ENCODE data around the gene NUP214.

Gene NUP214

GRCh38 chr9:131120620-131121228 is 4.7 kb upstream of the NUP214 start:
- Mint-ChIP-seq H3K4me3 (no peak overlapping the region), H3K9me3 (no peaks in the 10 kb centered on the region), H3K27ac (no peak overlapping the region), H3K36me3 (ENCODE audit: low read depth) (peaks cover 3% of the 10 kb centered on the region), H3K4me1 (peaks cover 10% of the 10 kb centered on the region), H3K27me3 (peaks cover 7% of the 10 kb centered on the region)
- DNase-seq = no peak
- no peak for ATAC-seq

- no peak for DNase-seq
- ATAC-seq = no peak
- H3K27me3 Mint-ChIP-seq = peaks cover 7% of the 10 kb centered on the region
- no peak overlapping the region for H3K27ac Mint-ChIP-seq
- H3K9me3 Mint-ChIP-seq = no peaks in the 10 kb centered on the region
- H3K4me1 Mint-ChIP-seq = peaks cover 14% of the 10 kb centered on the region
- H3K4me3 Mint-ChIP-seq = no peak overlapping the region
- H3K36me3 Mint-ChIP-seq (ENCODE audit: low read depth) = peaks cover 7% of the 10 kb centered on the region
Measured at GRCh38 chr9:131121346-131121745, 4.0 kb upstream of the NUP214 start.

- Mint-ChIP-seq H3K27ac (no peak overlapping the region), H3K27me3 (peaks cover 4% of the 10 kb centered on the region), H3K4me1 (peaks cover 22% of the 10 kb centered on the region), H3K4me3 (no peak overlapping the region), H3K9me3 (no peaks in the 10 kb centered on the region), H3K36me3 (ENCODE audit: low read depth) (peaks cover 7% of the 10 kb centered on the region)
- DNase-seq (no peak), ATAC-seq (no peak)
Measured at GRCh38 chr9:131122158-131122557, 3.2 kb upstream of the NUP214 start.

- Mint-ChIP-seq H3K27ac (peak overlapping the region; percentile 99), H3K36me3 (ENCODE audit: low read depth) (peaks cover 32% of the 10 kb centered on the region), H3K27me3 (no peaks in the 10 kb centered on the region), H3K4me1 (peaks cover 41% of the 10 kb centered on the region), H3K4me3 (peak overlapping the region; percentile 99), H3K9me3 (no peaks in the 10 kb centered on the region)
- ATAC-seq (no peak), DNase-seq (no peak)
Measured at GRCh38 chr9:131125038-131125287, 423 bp upstream of the NUP214 start.

GRCh38 chr9:131126059-131126426 is 657 bp downstream of the NUP214 start:
- Mint-ChIP-seq H3K9me3 (no peaks in the 10 kb centered on the region), H3K4me3 (peak overlapping the region; percentile 99), H3K27ac (peak overlapping the region; percentile 99), H3K27me3 (no peaks in the 10 kb centered on the region), H3K36me3 (ENCODE audit: low read depth) (peaks cover 38% of the 10 kb centered on the region), H3K4me1 (peaks cover 41% of the 10 kb centered on the region)
- no peak for DNase-seq
- ATAC-seq = no peak

GRCh38 chr9:131129183-131129582 is 3.8 kb downstream of the NUP214 start:
- H3K27ac Mint-ChIP-seq = no peak overlapping the region
- peaks cover 41% of the 10 kb centered on the region for H3K4me1 Mint-ChIP-seq
- H3K36me3 Mint-ChIP-seq (ENCODE audit: low read depth) = peaks cover 59% of the 10 kb centered on the region
- no peak overlapping the region for H3K4me3 Mint-ChIP-seq
- DNase-seq = no peak
- no peak for ATAC-seq
- H3K27me3 Mint-ChIP-seq = no peaks in the 10 kb centered on the region
- H3K9me3 Mint-ChIP-seq = no peaks in the 10 kb centered on the region

- no peaks in the 10 kb centered on the region for H3K9me3 Mint-ChIP-seq
- H3K4me3 Mint-ChIP-seq = no peak overlapping the region
- peaks cover 56% of the 10 kb centered on the region for H3K36me3 Mint-ChIP-seq (ENCODE audit: low read depth)
- ATAC-seq (no peak), DNase-seq (no peak)
- H3K4me1 Mint-ChIP-seq = no peaks in the 10 kb centered on the region
- H3K27ac Mint-ChIP-seq = no peak overlapping the region
- H3K27me3 Mint-ChIP-seq = no peaks in the 10 kb centered on the region
Measured at GRCh38 chr9:131138676-131139075, 13.3 kb downstream of the NUP214 start.

GRCh38 chr9:131140112-131140511 is 14.7 kb downstream of the NUP214 start:
- Mint-ChIP-seq H3K27ac (no peak overlapping the region), H3K36me3 (ENCODE audit: low read depth) (peaks cover 56% of the 10 kb centered on the region), H3K27me3 (no peaks in the 10 kb centered on the region), H3K9me3 (no peaks in the 10 kb centered on the region), H3K4me3 (no peak overlapping the region), H3K4me1 (no peaks in the 10 kb centered on the region)
- DNase-seq (no peak), ATAC-seq (no peak)

- no peak overlapping the region for H3K27ac Mint-ChIP-seq
- DNase-seq (no peak), ATAC-seq (no peak)
- H3K4me1 Mint-ChIP-seq = no peaks in the 10 kb centered on the region
- H3K36me3 Mint-ChIP-seq (ENCODE audit: low read depth) = peaks cover 56% of the 10 kb centered on the region
- no peaks in the 10 kb centered on the region for H3K9me3 Mint-ChIP-seq
- H3K4me3 Mint-ChIP-seq = no peak overlapping the region
- no peaks in the 10 kb centered on the region for H3K27me3 Mint-ChIP-seq
Measured at GRCh38 chr9:131140550-131140949, 15.2 kb downstream of the NUP214 start.

GRCh38 chr9:131142160-131142559 is 16.8 kb downstream of the NUP214 start:
- Mint-ChIP-seq H3K4me3 (no peak overlapping the region), H3K4me1 (no peaks in the 10 kb centered on the region), H3K36me3 (ENCODE audit: low read depth) (peaks cover 50% of the 10 kb centered on the region), H3K27ac (no peak overlapping the region), H3K27me3 (no peaks in the 10 kb centered on the region), H3K9me3 (no peaks in the 10 kb centered on the region)
- no peak for DNase-seq
- ATAC-seq = no peak

- peaks cover 47% of the 10 kb centered on the region for H3K36me3 Mint-ChIP-seq (ENCODE audit: low read depth)
- no peaks in the 10 kb centered on the region for H3K27me3 Mint-ChIP-seq
- ATAC-seq (no peak), DNase-seq (no peak)
- H3K4me3 Mint-ChIP-seq = no peak overlapping the region
- H3K4me1 Mint-ChIP-seq = peaks cover 3% of the 10 kb centered on the region
- no peaks in the 10 kb centered on the region for H3K9me3 Mint-ChIP-seq
- H3K27ac Mint-ChIP-seq = no peak overlapping the region
Measured at GRCh38 chr9:131144201-131144600, 18.8 kb downstream of the NUP214 start.

- H3K36me3 Mint-ChIP-seq (ENCODE audit: low read depth) = peaks cover 50% of the 10 kb centered on the region
- H3K4me1 Mint-ChIP-seq = peaks cover 10% of the 10 kb centered on the region
- no peak overlapping the region for H3K27ac Mint-ChIP-seq
- ATAC-seq (no peak), DNase-seq (no peak)
- no peaks in the 10 kb centered on the region for H3K9me3 Mint-ChIP-seq
- no peak overlapping the region for H3K4me3 Mint-ChIP-seq
- H3K27me3 Mint-ChIP-seq = no peaks in the 10 kb centered on the region
Measured at GRCh38 chr9:131145245-131145644, 19.9 kb downstream of the NUP214 start.

GRCh38 chr9:131146186-131146585 is 20.8 kb downstream of the NUP214 start:
- H3K36me3 Mint-ChIP-seq (ENCODE audit: low read depth) = peaks cover 48% of the 10 kb centered on the region
- no peak overlapping the region for H3K27ac Mint-ChIP-seq
- H3K9me3 Mint-ChIP-seq = no peaks in the 10 kb centered on the region
- peaks cover 10% of the 10 kb centered on the region for H3K4me1 Mint-ChIP-seq
- no peak overlapping the region for H3K4me3 Mint-ChIP-seq
- ATAC-seq = no peak
- H3K27me3 Mint-ChIP-seq = no peaks in the 10 kb centered on the region
- no peak for DNase-seq

GRCh38 chr9:131148276-131148675 is 22.9 kb downstream of the NUP214 start:
- no peaks in the 10 kb centered on the region for H3K9me3 Mint-ChIP-seq
- H3K27me3 Mint-ChIP-seq = no peaks in the 10 kb centered on the region
- DNase-seq = no peak
- no peak overlapping the region for H3K27ac Mint-ChIP-seq
- peaks cover 59% of the 10 kb centered on the region for H3K36me3 Mint-ChIP-seq (ENCODE audit: low read depth)
- H3K4me3 Mint-ChIP-seq = no peak overlapping the region
- H3K4me1 Mint-ChIP-seq = peaks cover 10% of the 10 kb centered on the region
- ATAC-seq = no peak

- ATAC-seq (no peak), DNase-seq (no peak)
- Mint-ChIP-seq H3K27ac (peak overlapping the region; percentile 57), H3K27me3 (no peaks in the 10 kb centered on the region), H3K4me1 (peaks cover 10% of the 10 kb centered on the region), H3K4me3 (no peak overlapping the region), H3K9me3 (no peaks in the 10 kb centered on the region), H3K36me3 (ENCODE audit: low read depth) (peaks cover 64% of the 10 kb centered on the region)
Measured at GRCh38 chr9:131148966-131149687, 23.7 kb downstream of the NUP214 start.

GRCh38 chr9:131149688-131150053 is 24.3 kb downstream of the NUP214 start:
- ATAC-seq = no peak
- H3K9me3 Mint-ChIP-seq = no peaks in the 10 kb centered on the region
- no peaks in the 10 kb centered on the region for H3K27me3 Mint-ChIP-seq
- H3K27ac Mint-ChIP-seq = peak overlapping the region; percentile 57
- no peak for DNase-seq
- H3K36me3 Mint-ChIP-seq (ENCODE audit: low read depth) = peaks cover 64% of the 10 kb centered on the region
- peaks cover 10% of the 10 kb centered on the region for H3K4me1 Mint-ChIP-seq
- no peak overlapping the region for H3K4me3 Mint-ChIP-seq

Measured in activated naive CD8-positive, alpha-beta T cell treated with anti-CD3 and anti-CD28 coated beads, Interleukin-2, amount 50 U/mL, for 24 hours (primary cell).